DMS114 treated with DMSO at 0.1 percent for 48 hours (cell line): ENCODE measurements around the gene FAM227B.

Source experiments
- DNase-seq: peaks from one replicate; lab custom pipeline; 2025; ENCODE audit not compliant: unreplicated experiment; lab: John Stamatoyannopoulos, UW

FAM227B gene

DNA sequence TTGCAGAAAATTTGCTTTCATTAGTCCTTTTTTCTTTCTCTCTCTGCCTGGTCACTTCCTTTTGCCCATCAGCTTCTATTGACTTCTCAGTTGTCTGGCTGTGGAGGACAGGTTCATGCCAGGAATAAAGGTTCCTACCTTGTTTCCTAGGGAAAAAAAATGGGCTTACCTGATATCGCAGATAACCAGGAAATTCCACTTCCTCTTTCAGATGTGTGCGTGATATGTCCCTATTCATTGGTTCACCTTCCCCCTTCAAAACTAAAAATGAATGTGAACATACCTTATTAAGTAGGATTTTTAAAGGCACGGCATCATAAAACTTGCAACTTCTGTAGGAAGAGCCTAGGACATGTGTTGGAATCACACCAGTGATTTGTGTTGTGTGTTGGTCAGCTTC is 317.6 kb downstream of the FAM227B start:
- no peak for DNase-seq

DNA sequence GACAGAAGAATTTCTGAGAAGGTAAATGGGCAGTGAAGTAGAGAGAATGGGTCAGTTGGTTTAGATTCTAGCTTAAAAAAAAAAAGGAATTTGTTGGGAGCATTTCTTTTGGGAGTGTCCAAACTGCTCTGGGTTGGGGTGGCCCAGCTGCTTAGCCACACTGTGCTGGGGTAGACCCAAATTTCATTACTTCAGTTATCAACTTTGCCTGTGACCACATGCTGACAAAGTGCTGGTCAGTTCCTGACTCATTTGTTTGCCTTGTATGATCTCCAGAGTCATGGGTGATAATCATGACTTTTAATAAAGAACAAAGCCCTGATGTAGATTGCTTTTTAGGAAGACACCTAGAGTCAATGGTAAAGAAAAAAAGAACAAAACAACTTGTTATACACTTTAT is 319.1 kb downstream of the FAM227B start:
- DNase-seq, result no peak

DNA sequence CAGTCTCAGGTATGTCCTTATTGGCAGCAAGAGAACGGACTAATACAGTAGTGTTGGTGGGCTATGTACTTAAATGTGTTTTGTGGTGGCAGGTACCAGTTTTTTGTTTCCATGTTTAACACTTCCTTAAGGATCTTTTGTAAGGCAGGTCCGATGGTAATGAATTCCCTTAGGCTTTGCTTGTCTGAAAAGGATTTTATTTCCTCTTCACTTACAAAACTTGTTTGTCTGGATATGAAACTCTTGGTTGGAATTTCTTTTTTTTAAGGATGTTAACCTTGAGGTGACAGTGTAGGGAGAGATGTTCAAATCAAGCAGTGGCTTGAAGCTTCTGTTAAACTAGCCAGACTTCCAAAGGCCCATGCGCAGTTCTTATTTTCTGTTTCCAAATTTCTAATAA is 319.8 kb downstream of the FAM227B start:
- no peak for DNase-seq

DNA sequence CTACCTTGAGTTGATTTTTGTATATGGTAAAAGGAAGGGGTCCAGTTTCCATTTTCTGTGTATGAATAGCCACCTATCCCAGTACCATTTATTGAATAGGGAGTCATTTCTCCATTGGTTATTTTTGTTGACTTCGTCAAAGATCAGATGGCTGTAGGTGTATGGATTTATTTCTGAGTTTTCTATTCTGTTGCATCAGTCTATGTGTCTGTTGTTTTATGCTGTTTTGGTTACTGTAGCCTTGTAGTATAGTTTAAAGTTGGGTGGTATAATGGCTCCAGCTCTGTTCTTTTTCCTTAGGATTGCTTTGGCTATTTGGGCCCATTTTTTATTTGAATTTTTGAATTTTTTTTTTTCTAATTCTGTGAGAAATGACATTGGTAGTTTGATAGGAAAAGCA is 323.0 kb downstream of the FAM227B start:
- no peak for DNase-seq

DNA sequence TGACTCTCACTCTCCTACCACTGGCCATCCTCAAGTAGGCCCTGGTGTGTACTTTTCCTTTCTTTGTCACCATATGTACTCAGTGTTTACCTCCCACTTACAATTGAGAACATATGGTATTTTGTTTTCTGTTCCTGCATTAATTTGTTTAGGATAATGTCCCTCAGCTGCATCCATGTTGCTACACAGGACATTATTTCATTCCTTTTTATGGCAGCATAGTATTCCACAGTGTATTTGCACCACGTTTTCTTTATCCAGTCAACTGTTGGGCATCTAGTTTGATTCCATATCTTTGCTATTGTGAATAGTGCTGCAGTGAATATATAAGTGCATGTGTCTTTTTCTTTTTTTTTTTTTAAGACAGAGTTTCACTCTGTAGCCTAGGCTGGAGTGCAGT is 324.4 kb downstream of the FAM227B start:
- no peak for DNase-seq

- DNase-seq, result no peak
These were observed 326.7 kb downstream of the FAM227B start for GRCh38 chr15:49293941-49294340.

DNA sequence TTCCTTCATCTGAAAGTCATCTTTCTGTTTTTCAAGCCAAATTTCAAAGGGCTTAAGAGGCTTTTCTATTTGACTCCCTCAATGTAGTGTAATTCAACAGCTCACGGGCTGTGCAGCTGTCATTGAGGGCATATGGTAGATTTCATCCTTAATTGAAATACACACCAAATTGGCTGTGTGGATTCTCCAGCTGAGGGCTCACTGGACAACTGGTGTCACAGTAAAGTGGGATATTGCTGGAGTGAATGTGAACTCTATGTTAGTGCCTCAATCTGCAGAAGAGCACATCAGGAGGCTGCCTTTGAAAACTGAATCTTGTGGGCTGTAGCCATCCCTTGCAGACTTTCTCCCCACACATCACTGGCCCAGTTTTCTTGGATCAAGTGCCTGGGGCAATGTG is 330.4 kb downstream of the FAM227B start:
- DNase-seq, result no peak

GRCh38 chr15:49288391-49288790 is 332.2 kb downstream of the FAM227B start:
- DNase-seq, result no peak

DNA sequence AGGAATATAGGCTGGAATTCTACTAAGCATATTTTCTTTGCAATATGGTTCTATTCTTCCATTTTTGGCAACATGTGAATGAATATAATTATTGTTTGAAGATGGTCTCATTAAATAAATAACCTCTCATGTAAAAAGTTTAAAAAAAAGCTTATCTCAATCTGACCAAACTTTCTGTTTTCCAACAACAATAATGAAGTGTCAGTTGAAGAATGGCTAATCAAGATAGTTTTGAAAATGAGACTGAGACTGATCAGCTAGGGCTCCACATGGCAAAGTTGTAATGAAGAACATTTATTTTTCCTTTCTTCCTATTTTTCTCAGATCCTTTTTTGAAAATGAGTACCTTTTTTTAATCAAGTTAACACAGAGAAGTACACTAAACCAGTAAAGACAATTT is 333.1 kb downstream of the FAM227B start:
- DNase-seq, result no peak

- DNase-seq, result no peak
These were observed 333.8 kb downstream of the FAM227B start for GRCh38 chr15:49286649-49287404.

GRCh38 chr15:49282366-49282765 is 338.3 kb downstream of the FAM227B start:
- no peak for DNase-seq

DNA sequence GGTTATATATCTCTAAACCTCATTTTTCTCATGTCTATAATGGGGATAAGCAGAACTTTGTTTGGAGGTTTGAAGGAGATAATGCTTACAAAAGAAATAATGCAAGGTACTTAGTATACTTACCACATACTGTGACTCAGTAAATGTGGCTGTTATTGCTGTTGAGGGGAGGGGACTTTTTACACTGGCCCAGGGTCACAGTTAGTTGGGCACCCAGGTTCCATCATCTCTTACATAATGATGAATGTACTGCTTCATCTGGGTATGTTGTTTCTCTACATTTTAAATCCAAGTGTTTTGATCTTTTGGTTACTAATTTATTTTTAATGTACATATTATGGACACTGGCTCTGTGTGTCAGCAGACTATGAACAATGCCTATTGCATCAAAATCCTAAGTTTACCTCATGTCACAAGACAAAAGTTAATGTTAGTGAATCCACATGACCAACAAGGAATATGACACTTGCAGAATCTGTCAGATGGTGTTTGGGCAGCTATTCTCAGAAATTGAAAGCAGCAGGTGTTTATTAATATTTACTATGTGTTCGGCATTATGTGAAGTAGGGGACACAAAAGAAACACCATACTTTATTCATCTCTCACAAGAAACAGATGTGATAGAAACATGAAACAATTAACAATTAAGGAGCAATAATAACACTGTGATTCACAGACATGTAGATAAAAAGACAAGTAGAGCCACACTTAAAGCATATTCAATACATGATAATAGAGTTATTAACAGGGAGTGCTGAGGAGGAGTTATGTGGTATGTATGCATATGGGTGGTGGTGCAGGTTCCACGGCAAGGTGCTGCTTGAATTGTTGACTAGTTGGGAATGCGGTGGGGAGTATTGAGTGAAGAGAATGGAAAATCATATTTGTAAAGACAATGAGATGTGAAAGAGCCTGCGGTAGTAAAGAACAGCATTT is 340.8 kb downstream of the FAM227B start:
- no peak for DNase-seq

DNA sequence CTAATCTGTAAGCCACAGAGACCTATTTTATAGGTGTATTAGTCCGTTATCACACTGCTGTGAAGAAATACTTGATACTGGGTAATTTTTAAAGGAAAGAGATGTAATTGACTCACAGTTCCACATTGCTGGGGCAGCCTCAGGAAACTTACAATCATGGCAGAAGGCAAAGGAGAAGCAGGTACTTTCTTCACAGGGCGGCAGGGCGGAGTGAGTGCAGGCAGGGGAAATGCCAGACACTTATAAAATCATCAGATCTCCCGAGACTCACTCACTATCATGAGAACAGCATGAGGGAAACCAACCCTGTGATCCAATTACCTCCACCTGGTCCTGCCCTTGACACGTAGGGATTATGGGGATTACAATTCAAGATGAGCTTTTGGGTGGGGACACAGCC is 341.9 kb downstream of the FAM227B start:
- no peak for DNase-seq
